ENCODE results near the gene FAM118A. TPM values are rescaled to one million over a fixed set of nuclear protein-coding genes. Genes with fewer than 3 reads are reported as not detected.

FAM118A gene
- total and polyA plus RNA-seq, 9 of the 15 experiments (the other 6 are each of a cell fraction or from before 2014, with no cell fraction given), result 17.0 to 223 (median 59.4) TPM

GRCh38 chr22:45271667-45272201 lies 38.0 kb upstream of the FAM118A start (continued):
- TF ChIP-seq E2F1 (CRISPR knock-in tag; IDR thresholded peaks at IDR 0.05) (no peak), HLTF (IDR thresholded peaks at IDR 0.05) (no peak), NR1H2 (CRISPR knock-in tag; IDR thresholded peaks at IDR 0.05) (no peak), FOSL1 (tag; conservative IDR thresholded peaks at IDR 0.05) (no peak), BMI1 (IDR thresholded peaks at IDR 0.05; ENCODE audit: low read length) (no peak)

DNA sequence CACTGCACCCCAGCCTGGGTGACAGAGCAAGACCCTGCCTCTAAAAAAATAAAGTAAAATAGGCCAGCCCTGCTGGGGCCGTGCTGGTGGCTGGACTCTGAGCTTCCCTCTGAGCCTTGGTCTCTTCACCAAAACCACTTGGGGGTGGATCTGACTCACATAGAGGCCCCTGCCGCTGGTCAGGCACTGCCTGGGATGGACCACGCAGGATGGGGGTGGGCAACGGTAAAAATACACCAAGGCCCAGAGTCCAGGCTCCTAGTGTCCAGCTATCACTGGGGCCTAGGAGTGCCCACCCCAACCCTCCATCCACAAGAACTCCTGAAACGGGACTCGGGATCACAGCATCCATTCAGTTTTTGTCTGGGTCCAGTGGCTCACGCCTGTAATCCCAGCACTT lies 37.2 kb upstream of the FAM118A start:
- H3K79me2 ChIP-seq (ENCODE audit: control insufficient read depth, insufficient read depth, low read length), result no peaks in the 10 kb centered on the region
- intact Hi-C loops (cut with micrococcal nuclease), result no loop called here
- POLR2A ChIA-PET, result interaction anchor here (0.6 to 1.0 kb wide), 2 partner anchors 56 to 176 kb away, joined by 3 read pairs; no protein-coding TSS in a partner anchor

More for the DNA sequence above, 37.2 kb upstream of the FAM118A start:
- peak; percentile 63 for TF ChIP-seq PRDM10 (IDR thresholded peaks at IDR 0.05; ENCODE audit: partially characterized antibody)
- no peak for TF ChIP-seq HNRNPLL (IDR thresholded peaks at IDR 0.05; ENCODE audit: low read depth, low read length, poor library complexity, severe bottlenecking)
- TF ChIP-seq ZNF280B (CRISPR knock-in tag; IDR thresholded peaks at IDR 0.05), result no peak
- H4K20me1 ChIP-seq (replicated peaks; ENCODE audit: control insufficient read depth, insufficient read depth, low read length), result no peaks in the 10 kb centered on the region
- no peak for FAIRE-seq
- CTCF ChIA-PET (ENCODE audit: low intra/inter-chr PET ratio), result interaction anchor here (0.6 kb wide), 1 partner anchor 12 kb away, joined by 4 read pairs; no protein-coding TSS in a partner anchor
- BruUV-seq (replicated peaks), result no TSS peak
- peaks cover 0 to 8% of the 10 kb centered on the region in 2 experiments; a peak in 2 of 5 replicates for H3K27me3 ChIP-seq (ENCODE audit: control insufficient read depth in 2 of 2, insufficient read depth in 2 of 2, low read length in 2 of 2)
- H3K9ac ChIP-seq (ENCODE audit: insufficient read depth in 1 of 2, low read depth in 2 of 2, low read length in 2 of 2), result no peak overlapping the region
- no peak overlapping the region for H3K4me3 ChIP-seq
- in situ Hi-C loops (cut with MboI), result no loop called here
- WGBS (ENCODE audit: insufficient coverage, low coverage, missing lambda C conversion rate), result 17% methylated on average over 6 of the region's 7 CpGs
- H3K36me3 ChIP-seq (ENCODE audit: control insufficient read depth, insufficient read depth, low read length), result no peaks in the 10 kb centered on the region
- H3K9me1 ChIP-seq (ENCODE audit: control insufficient read depth, insufficient read depth, low read length), result no peaks in the 10 kb centered on the region
- no peak overlapping the region for H3K27ac ChIP-seq (ENCODE audit: extremely low read depth, low read depth, low read length)
- H3K4me1 ChIP-seq (replicated peaks in 1 of 2; ENCODE audit: control insufficient read depth in 2 of 2, insufficient read depth in 2 of 2, low read length in 2 of 2), result peaks cover 0 to 9% of the 10 kb centered on the region in 2 experiments; a peak in 3 of 5 replicates
- ATAC-seq, result no peak
- no peaks in the 10 kb centered on the region for H3K9me3 ChIP-seq (replicated peaks; ENCODE audit: control insufficient read depth, insufficient read depth, low read depth, low read length)
- H2AFZ ChIP-seq (ENCODE audit: low read depth, low read length), result no peak overlapping the region
- no peak for DNase-seq (ENCODE audit: extremely low read depth in 1 of 4, low spot score in 3 of 4)
- no peak overlapping the region for H3K4me2 ChIP-seq (ENCODE audit: insufficient read depth, low read length)

Measured in K562 (cell line).